ENCODE data around the gene FBXW7. TPM values are rescaled to one million over a fixed set of nuclear protein-coding genes. Genes with fewer than 3 reads are reported as not detected.

Gene FBXW7
- total RNA-seq, 6 experiments from 2014 or later, result 17.4 to 26.1 (median 19.5) TPM

- TF ChIP-seq CTCF (IDR thresholded peaks at IDR 0.05), result no peak
- no peak overlapping the region for H3K4me3 Mint-ChIP-seq
- H3K36me3 Mint-ChIP-seq (ENCODE audit: low read depth), result no peaks in the 10 kb centered on the region
- H3K9me3 Mint-ChIP-seq, result no peaks in the 10 kb centered on the region
- peaks cover 9% of the 10 kb centered on the region for H3K27me3 Mint-ChIP-seq (ENCODE audit: insufficient read depth)
- H3K4me1 Mint-ChIP-seq (ENCODE audit: low read depth), result peaks cover 5% of the 10 kb centered on the region; the same call in 1 of the 2 replicates
- DNase-seq, result no peak
- no peak overlapping the region for H3K27ac Mint-ChIP-seq
Observed at GRCh38 chr4:152301381-152301780, 234.5 kb downstream of the FBXW7 start.

GRCh38 chr4:152299553-152299952 is 236.3 kb downstream of the FBXW7 start:
- no peaks in the 10 kb centered on the region for H3K36me3 Mint-ChIP-seq (ENCODE audit: low read depth)

GRCh38 chr4:152296386-152296785 is 239.5 kb downstream of the FBXW7 start:
- Mint-ChIP-seq H3K9me3 (no peaks in the 10 kb centered on the region), H3K27ac (no peak overlapping the region)
- no peak for TF ChIP-seq CTCF (IDR thresholded peaks at IDR 0.05)

More at GRCh38 chr4:152299553-152299952, 236.3 kb downstream of the FBXW7 start:
- no peak overlapping the region for H3K4me3 Mint-ChIP-seq
- no peak for DNase-seq
- H3K4me1 Mint-ChIP-seq (ENCODE audit: low read depth), result peaks cover 5% of the 10 kb centered on the region; the same call in 1 of the 2 replicates
- TF ChIP-seq CTCF (IDR thresholded peaks at IDR 0.05), result no peak
- H3K27ac Mint-ChIP-seq, result no peak overlapping the region
- no peaks in the 10 kb centered on the region for H3K9me3 Mint-ChIP-seq
- peaks cover 7% of the 10 kb centered on the region for H3K27me3 Mint-ChIP-seq (ENCODE audit: insufficient read depth)

GRCh38 chr4:152294765-152295164 is 241.1 kb downstream of the FBXW7 start:
- Mint-ChIP-seq H3K4me1 (ENCODE audit: low read depth) (peaks cover 7% of the 10 kb centered on the region; the same call in 1 of the 2 replicates), H3K27me3 (ENCODE audit: insufficient read depth) (peaks cover 11% of the 10 kb centered on the region), H3K9me3 (no peaks in the 10 kb centered on the region), H3K4me3 (no peak overlapping the region), H3K36me3 (ENCODE audit: low read depth) (no peaks in the 10 kb centered on the region), H3K27ac (no peak overlapping the region)
- TF ChIP-seq CTCF (IDR thresholded peaks at IDR 0.05), result no peak
- no peak for DNase-seq

More at GRCh38 chr4:152296386-152296785, 239.5 kb downstream of the FBXW7 start:
- Mint-ChIP-seq H3K4me1 (ENCODE audit: low read depth) (no peaks in the 10 kb centered on the region), H3K27me3 (ENCODE audit: insufficient read depth) (peaks cover 11% of the 10 kb centered on the region), H3K4me3 (no peak overlapping the region), H3K36me3 (ENCODE audit: low read depth) (no peaks in the 10 kb centered on the region)
- no peak for DNase-seq

- Mint-ChIP-seq H3K36me3 (ENCODE audit: low read depth) (no peaks in the 10 kb centered on the region), H3K4me1 (ENCODE audit: low read depth) (peaks cover 7% of the 10 kb centered on the region; the same call in 1 of the 2 replicates), H3K27ac (no peak overlapping the region), H3K9me3 (no peaks in the 10 kb centered on the region), H3K27me3 (ENCODE audit: insufficient read depth) (peaks cover 11% of the 10 kb centered on the region), H3K4me3 (no peak overlapping the region)
- DNase-seq, result no peak
- TF ChIP-seq CTCF (IDR thresholded peaks at IDR 0.05), result no peak
Observed at GRCh38 chr4:152294331-152294730, 241.6 kb downstream of the FBXW7 start.

GRCh38 chr4:152293527-152293926 is 242.4 kb downstream of the FBXW7 start:
- H3K27ac Mint-ChIP-seq, result no peak overlapping the region
- DNase-seq, result no peak
- H3K9me3 Mint-ChIP-seq, result no peaks in the 10 kb centered on the region
- H3K27me3 Mint-ChIP-seq (ENCODE audit: insufficient read depth), result peaks cover 7% of the 10 kb centered on the region
- TF ChIP-seq CTCF (IDR thresholded peaks at IDR 0.05), result no peak
- H3K4me1 Mint-ChIP-seq (ENCODE audit: low read depth), result peaks cover 7% of the 10 kb centered on the region; the same call in 1 of the 2 replicates
- no peak overlapping the region for H3K4me3 Mint-ChIP-seq
- no peaks in the 10 kb centered on the region for H3K36me3 Mint-ChIP-seq (ENCODE audit: low read depth)
